NCI-H187 (cell line): ENCODE data around the gene SAP30BP.

Experiments
- DNase-seq, 2 experiments: peaks; one replicate each; lab custom pipeline; 2025; lab: John Stamatoyannopoulos, UW

SAP30BP gene

DNA sequence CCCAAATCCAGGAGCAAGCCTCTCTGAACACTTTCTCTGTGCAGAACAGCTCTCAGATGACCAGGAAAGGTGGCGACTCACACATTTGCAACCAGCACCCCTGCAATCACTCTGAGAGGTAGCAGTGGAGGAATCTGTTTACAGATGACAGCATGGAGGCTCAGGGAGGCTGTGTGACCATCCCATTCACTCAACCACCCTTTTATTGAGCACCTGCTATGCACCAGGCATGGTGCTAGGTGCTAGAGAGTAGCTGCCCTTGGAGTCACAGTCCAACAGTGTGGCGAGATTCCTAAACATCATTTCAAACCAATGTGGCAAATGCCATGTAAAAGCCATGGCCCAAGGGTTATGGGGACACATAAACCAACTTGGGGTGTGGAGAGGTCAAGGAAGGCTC is 52.6 kb downstream of the SAP30BP start:
- no peak for DNase-seq

DNA sequence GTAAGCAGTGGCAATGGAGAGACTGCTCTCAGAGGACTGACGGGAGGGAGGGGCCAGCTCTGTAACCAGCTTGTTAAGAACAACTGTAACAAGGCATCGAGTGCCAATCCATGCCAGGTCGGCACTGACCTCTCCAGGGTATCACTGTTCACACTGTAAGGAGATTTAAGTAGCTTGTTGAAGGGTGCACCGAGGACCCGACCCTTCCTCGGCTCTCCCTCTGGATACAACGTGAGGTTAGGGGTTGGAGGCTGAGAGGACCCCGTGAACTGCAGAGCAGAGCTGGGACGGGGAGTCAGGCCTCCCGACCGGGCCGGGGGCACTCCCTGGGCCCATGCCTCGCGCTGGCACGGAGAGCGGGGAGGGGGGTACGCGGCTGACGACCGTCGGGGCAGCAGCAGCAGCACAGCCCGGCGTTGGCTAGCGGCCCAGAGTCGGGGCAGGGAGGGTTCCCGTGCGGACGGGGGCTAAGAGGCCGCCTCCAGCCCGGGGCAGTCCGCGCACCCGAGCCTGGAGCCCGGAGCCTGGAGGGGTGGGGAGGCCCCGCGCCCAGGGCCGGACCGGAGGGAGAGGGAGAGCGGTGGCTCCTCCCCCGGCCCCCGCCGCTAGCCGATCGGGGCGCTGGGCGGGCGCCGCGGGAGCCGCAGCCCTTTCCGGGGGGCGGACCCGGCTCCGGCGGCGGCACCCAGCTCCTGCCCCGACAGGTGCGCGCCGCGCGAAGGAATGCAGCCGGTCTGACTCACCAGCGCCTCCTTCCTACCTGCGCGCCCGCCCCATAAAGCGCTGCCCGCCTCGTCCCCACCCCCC is 53.7 kb downstream of the SAP30BP start, which contains the start of gene ITGB4:
ITGB4 (plus strand) TSS at position 804 of the 807 bp plus-strand sequence. CDS start 3,245 bp downstream, outside the sequence.
- no peak for DNase-seq

DNA sequence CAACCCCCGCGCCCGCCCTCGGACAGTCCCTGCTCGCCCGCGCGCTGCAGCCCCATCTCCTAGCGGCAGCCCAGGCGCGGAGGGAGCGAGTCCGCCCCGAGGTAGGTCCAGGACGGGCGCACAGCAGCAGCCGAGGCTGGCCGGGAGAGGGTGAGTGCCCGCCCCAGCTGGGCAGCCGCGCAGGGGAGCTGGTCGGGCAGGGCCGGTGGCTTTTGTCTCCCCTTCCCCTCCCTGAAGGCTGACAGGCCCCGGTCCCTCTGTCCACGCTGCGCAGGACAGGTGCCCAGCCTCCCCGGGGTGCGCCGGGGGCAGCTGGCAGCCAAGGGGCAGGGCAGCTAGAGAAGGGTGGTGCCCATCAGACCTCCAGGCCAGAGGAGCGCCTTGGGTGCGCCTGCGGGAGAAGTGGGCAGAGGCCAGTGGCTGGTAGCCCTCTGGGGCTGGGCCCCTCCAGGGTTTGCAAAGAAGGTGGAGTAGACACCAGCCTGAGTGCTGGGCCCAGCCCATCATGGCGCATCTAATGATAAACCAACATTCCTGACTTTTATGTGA is 54.4 kb downstream of the SAP30BP start:
- no peak for DNase-seq

DNA sequence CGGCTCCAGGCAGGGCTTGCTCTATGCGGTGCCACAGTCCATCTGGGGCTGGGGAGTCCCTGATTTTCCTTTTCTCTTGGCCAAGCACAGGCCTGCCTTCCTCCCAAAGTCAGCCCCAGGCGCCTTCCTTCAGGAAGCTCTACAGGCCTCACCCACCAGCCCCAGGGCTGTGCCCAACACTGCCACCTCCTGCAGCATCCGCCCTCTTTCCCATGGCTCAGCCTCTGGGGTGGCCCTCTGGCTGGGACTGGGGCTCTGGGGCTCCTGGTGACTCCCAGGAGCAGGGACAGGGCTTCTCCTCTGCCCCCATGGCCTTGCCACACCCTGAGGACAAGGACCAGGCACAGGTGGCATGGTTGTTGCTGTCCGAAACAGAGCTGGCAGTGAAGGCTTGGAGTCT is 54.9 kb downstream of the SAP30BP start:
- no peak for DNase-seq

DNA sequence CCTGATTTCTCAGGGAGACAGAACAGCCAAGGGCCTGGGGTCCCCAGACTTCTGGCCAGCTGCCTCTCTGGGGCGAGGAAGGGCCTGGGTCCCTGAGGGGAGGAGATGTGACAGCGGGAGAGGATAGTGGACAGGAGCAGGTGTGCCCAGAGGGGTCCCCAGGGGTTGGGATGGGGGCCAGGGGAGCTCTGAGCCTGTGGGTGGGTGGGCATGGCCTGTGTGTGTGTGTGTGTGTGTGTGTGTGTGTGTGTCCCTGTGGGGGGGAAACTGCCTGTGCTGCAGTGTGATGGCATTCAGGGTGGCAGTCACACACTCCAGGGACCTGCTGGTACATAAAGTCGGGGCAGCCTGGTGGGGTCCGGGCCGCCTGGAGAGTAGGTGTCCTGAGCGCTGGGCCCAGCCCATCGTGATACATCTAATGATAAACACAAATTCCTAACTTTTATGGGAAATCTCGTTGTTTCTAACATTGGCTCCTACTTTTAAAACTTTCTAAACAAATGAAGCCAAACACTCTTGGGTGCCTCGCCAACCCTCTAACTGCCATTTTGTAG is 55.5 kb downstream of the SAP30BP start:
- DNase-seq = no peak

DNA sequence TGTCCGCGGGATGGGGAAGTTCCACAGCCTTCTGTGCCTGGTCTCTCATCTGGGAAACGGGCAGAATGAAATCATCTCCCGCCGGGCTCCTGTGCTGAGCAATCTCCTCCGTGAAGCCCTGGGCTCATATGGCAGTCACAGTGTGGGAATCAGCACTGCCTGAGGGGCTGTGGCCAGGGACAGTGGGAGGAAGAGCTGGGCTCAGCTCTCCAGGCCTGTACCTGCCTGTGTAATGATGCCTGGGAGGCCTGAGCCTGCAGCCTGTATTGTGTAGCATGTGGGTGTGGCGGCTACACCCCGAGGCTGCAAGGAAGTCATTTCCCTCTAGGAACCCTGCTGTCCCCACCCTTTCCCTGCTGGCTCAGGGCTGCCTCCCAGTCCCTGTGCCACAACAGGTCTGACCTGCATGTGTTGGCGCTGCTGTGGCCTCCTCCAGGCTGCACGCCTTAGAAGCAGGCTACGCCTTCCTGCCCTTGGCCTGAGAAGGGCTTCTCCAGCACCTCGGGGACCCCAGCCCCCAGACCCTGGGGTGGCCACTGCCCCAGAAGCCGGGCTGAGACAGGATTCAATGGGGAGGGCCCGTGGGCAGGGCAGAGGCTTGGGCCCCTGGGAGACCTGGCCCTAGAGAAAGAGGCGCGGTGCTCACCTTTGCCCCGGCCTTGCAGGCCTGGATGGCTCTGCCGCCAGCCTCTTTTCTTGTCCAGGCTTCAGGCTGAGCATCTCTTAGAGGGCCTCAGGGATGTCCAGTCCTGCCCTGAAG is 56.2 kb downstream of the SAP30BP start:
- DNase-seq = no peak

DNA sequence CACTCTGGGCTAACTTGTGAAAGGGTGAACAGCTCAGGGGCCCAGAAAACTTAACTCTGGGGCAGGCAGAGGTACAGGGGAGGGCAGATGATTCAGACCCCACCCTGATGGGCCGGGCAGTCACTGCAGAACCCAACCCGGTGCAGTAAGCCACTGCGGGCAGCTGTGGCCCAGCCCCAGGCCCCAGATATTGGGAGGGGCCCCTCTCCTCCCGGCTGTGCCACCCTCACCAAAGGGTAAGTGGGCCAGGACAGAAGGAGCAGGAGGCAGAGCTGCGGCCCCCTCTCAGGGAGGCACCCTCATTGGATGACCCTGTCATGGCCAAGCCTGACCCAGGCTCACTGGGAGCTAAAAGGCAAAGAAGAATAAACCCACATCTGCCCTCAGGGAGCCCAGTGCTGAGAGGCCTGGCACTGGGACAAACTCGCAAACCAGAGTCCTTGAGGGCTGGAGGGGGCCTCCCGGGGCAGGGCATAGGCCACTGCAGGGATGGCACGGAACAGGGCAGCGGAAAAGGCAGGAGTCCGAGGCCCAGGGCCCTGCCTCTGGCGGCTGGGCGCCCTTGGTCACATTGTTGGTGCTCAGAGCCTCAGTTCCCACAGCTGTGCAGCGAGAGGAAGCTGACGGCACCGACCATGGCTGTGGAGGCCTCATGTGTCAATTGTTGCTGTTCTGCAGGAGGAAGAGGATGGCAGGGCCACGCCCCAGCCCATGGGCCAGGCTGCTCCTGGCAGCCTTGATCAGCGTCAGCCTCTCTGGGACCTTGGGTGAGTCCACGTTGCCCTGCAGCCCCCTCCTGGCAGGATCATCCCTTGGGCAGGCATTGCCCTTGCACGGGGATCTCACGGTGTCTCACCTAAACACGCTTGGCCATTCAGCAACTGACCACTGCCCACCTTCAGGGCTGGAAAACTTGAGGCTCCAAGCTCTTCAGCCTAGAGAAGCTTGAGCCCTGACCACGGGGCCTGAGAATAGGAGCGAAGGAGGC is 57.2 kb downstream of the SAP30BP start:
- DNase-seq = no peak

DNA sequence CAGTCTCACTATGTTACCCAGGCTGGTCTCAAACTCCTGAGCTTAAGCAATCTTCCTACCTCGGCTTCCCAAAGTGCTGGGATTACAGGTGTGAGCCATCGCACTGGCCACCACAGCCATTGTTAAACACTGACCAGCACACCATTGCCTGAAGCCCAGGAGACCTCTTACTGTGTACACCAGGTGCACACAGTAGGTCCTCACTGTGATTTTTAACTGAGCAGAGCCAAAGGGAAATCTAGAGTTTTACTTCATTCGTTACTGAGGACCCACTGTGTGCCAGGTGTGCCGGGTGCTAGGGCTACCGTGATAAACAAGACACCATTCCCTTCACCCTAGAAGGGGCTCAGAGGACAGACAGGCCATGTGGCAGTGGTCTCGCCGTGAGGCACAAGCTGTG is 58.4 kb downstream of the SAP30BP start:
- no peak for DNase-seq

DNA sequence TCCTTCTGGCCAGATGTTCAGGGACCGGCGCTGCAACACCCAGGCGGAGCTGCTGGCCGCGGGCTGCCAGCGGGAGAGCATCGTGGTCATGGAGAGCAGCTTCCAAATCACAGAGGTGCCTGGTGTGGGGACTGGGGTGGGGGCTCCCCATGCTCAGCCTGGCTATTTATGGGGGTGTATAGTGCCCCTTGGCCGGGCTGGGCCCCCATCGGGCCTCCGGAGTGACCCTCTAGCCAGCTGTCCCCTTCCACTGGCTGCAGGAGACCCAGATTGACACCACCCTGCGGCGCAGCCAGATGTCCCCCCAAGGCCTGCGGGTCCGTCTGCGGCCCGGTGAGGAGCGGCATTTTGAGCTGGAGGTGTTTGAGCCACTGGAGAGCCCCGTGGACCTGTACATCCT is 60.3 kb downstream of the SAP30BP start:
- DNase-seq = no peak

DNA sequence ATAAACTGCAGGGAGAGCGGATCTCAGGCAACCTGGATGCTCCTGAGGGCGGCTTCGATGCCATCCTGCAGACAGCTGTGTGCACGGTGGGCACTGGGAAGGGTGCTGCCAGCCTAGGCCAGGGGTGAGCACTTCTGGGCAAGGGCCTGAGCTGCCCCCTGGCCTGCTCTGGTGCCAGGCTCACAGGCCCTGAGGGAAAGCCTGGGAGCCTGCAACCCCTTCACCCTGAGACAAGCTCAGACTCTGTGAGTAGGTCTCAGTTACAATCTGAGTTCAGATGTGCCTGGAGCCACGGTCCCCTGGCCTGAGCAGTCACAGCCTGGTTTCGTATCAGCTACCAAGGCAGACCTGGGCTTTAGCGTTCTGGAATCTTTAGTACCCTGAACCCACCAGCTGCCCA is 62.2 kb downstream of the SAP30BP start:
- DNase-seq = no peak

DNA sequence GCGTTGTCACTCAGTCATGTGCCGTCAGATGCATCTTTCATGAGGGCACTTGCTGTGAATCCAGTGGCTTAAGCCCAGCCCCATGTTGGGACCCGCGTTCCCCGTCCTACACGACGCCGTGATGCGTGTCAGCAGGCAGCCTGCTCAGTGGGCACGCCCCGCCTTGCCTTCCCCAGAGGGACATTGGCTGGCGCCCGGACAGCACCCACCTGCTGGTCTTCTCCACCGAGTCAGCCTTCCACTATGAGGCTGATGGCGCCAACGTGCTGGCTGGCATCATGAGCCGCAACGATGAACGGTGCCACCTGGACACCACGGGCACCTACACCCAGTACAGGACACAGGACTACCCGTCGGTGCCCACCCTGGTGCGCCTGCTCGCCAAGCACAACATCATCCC is 62.9 kb downstream of the SAP30BP start:
- no peak for DNase-seq

DNA sequence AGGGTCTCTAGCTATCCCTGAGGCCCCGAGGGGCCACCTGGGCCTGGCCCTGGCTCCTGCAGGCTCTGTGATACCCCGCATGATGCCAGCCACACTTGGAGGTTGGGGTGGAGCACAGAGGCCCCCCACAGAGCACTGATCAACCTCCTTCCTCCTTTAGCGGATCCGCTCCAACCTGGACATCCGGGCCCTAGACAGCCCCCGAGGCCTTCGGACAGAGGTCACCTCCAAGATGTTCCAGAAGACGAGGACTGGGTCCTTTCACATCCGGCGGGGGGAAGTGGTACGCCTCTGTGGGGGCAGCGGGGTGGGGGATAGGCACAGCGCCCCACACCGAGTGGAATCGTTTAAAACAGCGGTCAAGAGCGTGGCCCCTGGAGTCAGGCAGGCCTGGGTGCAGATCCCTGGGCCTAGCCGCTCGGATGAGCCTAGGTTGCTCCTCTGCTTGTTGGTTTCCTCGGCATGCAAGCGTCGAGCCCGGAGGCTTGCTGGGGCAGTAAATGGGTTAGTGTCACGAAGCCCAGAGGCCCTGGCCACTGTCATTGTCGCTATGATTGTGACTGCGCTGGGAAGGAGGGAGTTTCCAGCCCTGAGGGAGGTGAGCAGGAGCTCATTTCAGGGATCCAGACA is 64.1 kb downstream of the SAP30BP start:
- DNase-seq = no peak

DNA sequence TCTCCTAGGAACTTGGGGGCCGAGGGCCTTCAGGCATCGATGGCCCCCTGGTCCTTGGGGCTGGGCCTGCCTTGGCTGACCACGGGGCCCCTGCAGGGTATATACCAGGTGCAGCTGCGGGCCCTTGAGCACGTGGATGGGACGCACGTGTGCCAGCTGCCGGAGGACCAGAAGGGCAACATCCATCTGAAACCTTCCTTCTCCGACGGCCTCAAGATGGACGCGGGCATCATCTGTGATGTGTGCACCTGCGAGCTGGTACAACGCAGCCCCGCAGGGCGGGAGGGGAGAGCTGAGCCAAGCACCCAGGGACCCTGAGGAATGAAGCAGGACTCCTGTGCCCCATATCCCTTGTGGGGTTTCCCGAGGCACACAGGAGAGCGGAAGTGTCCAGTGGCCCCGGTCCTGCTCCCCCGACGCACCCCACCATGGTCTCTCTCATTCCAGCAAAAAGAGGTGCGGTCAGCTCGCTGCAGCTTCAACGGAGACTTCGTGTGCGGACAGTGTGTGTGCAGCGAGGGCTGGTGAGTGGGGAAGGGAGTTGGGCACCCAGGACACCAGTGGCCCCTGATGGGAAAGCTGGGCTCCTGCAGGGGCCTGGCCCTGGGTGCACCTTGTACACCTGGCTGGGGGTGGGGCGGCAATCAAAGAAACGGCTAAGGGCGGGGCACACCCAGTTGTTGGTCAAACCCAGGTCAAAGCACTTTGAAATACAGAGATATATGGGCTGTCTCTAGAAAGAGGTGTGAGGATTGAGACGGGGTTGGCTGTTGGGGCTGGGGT is 64.8 kb downstream of the SAP30BP start:
- DNase-seq = no peak

DNA sequence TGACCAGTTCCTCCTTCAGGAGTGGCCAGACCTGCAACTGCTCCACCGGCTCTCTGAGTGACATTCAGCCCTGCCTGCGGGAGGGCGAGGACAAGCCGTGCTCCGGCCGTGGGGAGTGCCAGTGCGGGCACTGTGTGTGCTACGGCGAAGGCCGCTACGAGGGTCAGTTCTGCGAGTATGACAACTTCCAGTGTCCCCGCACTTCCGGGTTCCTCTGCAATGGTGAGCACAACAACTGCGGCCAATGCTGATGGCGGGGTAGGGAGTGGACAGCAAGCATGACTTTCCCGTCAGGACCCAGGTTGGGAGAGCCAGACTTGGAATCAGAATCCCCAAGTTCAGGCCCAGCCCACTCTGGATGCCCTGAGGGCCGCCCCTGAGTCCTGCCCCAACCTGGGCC is 66.3 kb downstream of the SAP30BP start:
- DNase-seq = no peak

DNA sequence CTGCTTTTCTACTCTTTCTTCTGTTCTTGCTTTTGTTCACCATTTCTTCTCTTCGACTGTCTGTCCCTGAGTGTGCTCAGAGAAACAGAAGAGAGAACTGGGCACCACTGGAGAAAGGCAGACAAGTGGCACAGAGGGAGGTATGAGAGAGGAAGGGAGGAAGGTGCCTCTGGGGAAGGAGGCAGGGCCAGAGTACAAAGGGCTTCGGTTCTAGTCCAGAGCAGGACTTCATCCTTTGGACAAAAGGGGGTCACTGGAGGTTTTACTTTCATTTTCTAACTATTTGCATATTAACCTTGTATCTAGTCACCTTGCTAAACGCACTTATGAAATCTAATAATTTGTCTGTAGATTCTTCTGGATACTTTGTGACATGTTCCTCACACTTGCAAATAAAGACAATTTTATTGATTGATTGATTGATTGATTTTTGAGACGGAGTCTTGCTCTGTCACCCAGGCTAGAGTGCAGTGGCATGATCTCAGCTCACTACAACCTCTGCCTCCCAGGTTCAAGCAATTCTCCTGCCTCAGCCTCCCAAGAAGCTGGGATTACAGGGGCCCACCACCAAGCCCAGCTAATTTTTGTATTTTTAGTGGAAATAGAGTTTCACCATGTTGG is 67.6 kb downstream of the SAP30BP start:
- DNase-seq = no peak

DNA sequence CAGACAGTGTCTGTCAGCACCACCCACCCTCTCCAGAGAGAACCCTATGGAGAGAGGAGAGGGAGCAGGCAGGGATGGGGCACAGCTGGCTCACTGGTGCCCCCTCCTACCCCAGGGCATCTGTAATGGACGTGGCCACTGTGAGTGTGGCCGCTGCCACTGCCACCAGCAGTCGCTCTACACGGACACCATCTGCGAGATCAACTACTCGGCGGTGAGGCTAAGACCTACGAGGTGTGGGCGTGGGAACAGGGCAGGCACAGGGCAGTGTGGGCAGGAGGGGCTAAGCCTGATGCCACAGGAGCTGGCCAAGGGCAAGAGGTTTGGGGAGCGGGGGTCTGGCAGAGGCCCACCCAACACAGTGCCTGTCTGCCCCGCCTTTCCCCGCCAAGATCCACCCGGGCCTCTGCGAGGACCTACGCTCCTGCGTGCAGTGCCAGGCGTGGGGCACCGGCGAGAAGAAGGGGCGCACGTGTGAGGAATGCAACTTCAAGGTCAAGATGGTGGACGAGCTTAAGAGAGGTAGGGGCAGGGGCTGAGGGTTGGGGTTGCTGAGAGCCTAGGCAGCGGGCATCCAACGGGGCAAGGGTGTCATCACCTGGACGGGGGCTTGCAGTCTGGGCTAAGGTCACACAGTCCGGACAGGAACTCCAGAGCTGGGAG is 69.2 kb downstream of the SAP30BP start:
- no peak for DNase-seq

DNA sequence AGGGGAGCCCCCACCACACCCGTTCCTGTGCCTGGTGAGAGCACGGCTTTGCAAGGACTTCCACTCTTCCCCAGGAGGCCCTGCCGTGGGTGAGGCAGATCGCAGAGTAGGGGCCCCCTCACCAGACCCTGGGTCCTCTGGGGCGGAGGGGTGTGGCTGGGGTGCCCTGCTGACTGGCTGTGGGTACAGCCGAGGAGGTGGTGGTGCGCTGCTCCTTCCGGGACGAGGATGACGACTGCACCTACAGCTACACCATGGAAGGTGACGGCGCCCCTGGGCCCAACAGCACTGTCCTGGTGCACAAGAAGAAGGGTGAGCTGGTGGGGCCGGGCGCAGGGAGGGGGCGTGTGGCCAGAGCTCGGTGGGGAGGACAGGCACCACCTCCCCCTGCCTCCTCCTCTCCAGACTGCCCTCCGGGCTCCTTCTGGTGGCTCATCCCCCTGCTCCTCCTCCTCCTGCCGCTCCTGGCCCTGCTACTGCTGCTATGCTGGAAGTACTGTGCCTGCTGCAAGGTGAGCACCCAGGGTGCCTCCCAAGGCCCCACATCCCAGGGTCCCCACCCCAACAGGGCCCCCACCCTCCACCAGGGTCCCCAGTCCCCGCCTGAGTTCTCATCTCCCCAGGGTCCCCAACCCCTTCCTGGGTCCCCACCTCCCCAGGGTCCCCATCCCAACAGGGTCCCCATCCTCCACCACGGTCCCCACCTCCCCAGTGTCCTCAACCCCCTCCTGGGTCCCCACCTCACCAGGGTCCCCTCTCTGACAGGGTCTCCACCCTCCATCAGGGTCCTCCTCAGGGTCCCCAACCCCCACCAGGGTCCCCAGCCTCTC is 70.2 kb downstream of the SAP30BP start:
- DNase-seq = no peak

DNA sequence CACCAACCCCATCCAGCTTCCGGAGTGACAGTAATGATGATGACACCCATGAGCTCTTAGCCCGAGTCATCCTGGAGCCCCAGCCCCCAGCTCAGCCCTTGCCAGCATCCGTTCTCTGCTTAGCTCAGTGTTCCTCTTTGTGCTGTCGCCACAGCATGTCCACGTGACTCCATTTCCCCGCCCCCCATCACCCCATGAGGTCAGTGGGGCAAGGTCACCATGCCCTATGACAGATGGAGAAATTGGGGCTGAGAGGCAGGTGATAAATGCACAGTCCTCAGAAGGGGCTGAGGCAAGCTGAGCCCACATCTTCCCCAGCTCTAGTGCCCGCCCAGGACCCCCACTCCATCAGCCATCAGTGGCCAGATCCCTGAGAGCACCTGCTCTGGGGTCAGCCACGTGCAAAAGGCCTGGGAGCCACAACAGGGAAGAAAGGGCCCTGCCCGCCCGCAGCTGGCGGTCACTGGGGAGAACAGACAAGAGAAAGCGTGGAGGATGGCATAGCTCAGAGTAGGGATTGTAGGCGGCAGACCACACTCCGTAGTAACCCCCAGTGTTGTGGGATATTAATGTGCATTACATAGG is 71.2 kb downstream of the SAP30BP start:
- no peak for DNase-seq
